ENCODE measurements around the gene SEC23IP.
A peak's percentile ranks its signal among the peaks of the same experiment; 100 is the strongest.
"Not testable (repeated sequence)": the region's sequence is repeated elsewhere in the genome, so short reads cannot be mapped to it uniquely, and the experiment has no call there.

SEC23IP gene

DNA sequence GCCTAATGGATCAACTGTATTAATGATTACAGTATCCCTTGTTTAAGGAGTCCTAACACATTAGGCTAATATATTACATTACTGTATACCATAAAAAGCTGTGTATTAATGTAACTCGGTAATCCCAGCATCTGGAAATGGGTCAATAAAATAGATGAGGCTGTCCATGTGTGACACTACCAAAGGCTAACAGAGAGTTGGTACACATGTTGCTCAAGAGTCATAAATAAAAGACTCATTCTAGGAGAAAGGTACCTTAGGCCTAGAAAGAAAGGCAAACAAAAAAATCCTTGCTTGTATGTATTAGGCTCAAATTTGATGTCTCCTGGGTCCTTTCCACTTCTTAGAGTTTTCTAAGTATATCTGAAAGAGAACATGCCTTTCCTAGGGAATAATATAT is 34.5 kb upstream of the SEC23IP start:
- H3K27ac ChIP-seq: no peak overlapping the region
- TF ChIP-seq, protein P1, sequence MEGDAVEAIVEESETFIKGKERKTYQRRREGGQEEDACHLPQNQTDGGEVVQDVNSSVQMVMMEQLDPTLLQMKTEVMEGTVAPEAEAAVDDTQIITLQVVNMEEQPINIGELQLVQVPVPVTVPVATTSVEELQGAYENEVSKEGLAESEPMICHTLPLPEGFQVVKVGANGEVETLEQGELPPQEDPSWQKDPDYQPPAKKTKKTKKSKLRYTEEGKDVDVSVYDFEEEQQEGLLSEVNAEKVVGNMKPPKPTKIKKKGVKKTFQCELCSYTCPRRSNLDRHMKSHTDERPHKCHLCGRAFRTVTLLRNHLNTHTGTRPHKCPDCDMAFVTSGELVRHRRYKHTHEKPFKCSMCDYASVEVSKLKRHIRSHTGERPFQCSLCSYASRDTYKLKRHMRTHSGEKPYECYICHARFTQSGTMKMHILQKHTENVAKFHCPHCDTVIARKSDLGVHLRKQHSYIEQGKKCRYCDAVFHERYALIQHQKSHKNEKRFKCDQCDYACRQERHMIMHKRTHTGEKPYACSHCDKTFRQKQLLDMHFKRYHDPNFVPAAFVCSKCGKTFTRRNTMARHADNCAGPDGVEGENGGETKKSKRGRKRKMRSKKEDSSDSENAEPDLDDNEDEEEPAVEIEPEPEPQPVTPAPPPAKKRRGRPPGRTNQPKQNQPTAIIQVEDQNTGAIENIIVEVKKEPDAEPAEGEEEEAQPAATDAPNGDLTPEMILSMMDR (conservative IDR thresholded peaks at IDR 0.05): no peak

DNA sequence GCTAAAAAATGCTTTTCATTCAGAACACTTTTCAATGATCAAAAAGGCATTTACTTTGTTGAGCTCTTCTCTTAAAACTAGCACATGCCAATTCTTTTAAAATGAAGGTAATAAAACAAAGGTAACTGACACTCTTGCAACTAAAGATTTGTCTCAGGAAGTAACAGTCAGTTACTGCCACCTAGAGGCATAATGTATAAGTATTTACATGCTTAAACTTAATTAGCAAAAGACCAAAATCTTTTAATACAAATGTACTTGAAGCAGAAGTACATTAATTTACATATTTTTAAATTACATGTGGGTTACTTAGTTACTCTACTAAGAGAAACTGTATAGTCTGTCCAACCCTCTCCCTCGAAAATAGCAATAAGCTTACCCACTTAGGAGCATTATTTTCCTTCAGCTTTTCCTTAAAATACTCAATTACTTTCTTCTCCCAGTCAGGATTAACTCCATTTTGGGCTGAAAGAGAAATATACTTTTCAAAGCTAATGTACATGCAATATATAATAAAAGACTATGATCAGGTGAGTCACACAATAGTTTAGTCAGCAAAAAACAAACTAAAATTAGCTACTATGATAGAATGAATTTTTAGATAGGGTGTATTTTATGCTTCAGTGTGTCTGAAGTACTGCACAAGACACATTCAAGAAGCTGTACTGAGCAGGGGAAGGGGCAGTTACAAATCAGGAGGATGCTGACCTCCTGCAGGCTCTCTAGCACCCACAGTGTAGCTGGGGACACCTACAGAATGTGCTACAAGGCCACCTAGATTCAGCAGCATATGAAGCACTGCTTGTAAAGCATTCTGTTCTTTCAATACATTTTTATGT is 32.9 kb upstream of the SEC23IP start:
- no peak overlapping the region for H3K27ac ChIP-seq
- TF ChIP-seq, protein P1 (conservative IDR thresholded peaks at IDR 0.05): peak; percentile 68

DNA sequence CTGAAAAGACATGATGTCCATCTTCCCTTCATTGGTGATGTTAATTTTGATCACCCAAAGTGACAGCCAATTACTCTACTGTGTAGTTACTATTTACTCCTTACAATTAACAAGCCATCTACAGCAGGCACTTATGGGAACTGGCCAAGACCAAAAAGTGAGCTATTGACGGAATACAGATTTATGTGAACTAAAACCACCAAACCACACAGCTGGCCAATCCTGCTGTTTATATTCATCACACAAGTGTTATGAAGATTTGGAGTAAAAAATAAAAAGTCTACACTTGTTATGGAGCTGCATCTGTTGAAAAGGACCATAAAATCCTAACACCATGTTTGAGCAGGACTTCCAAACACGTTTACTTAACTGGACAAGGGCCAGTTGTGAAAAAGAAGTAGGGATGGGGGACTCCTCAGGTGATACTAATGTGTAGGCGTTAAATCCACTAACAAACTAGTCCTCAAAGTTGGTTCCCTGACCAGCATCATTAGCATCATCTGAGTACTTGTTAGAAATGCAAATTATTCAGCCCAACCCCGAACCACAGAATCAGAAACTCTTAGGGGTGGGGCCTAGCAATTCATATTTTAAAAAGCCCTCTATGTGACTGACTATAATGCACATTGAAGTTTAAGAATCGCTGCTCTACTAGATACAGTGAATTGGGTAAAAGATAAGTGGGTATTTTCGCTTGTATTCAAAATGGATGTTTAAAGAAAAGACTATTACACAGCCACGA is 31.5 kb upstream of the SEC23IP start:
- no peak overlapping the region for H3K27ac ChIP-seq
- TF ChIP-seq, protein P1 (conservative IDR thresholded peaks at IDR 0.05): no peak

DNA sequence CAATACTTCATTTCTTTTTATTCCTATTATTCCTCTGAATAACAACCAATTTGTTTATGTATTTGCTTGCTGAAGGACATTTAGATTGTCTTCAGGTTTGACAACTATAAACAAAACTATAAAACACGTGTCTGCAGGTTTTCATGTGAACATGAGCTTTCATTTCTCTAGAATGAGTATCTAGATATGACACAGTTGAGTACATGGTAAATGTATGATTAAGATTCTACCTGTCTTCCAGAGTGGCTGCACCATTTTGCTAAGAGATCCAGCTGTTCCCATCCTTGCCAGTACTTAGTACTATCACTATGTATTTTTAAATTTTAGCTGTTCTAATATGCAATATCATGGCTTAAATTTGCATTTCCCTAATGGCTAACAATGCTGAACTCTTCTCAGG is 30.0 kb upstream of the SEC23IP start:
- TF ChIP-seq, protein P1 (conservative IDR thresholded peaks at IDR 0.05): no peak

DNA sequence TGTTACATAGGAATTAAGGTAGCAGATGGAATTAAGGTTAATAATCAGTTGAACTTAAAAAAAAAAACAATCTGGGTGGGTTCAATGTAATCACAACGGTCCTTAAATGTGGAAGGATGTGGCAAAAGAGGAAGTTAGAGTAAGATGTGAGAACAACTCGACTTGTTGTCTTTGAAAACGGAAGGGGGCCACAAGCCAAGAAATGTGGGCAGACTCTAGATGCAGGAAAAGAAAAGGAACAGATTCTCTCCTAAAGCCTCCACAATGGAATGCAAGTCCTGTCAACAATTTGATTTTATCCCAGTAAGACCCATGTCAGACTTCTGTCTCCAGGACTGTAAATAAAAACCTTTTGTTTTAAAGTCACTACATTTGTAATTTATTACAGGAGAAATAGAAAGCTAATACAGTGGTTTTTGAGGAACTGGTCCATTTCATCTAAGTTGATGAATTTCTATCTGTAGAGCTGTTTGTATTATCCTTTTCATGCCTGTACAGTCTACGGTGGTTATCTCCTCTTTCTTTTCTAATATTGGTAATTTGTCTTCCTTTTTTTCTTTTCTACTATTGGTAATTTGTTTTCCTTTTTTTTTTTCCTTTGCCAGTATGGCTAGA is 28.5 kb upstream of the SEC23IP start:
- no peak overlapping the region for H3K27ac ChIP-seq
- TF ChIP-seq, protein P1 (conservative IDR thresholded peaks at IDR 0.05): no peak

More for the DNA sequence above, 30.0 kb upstream of the SEC23IP start:
- H3K27ac ChIP-seq: no peak overlapping the region

DNA sequence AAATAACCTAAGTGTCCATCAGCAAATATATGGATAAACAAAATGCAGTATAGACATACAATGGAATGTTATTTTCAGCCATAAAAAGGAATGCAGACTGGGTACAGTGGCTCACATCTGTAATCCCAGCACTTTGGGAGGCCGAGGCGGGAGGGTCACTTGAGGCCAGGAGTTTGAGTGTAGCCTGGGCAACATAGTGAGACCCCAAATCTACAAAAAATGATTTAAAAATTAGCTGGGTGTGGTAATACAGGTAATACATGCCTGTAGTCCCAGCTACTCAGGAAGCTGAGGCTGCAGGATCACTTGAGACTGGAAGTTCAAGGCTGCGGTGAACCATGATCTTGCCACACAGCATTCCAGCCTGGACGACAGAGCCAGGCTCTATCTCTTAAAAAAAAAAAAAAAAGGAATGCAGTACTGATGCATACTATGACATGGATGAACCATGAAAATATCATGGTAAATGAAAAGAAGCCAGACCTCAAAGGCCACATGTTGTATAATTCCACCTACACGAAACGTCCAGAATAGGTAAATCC is 26.8 kb upstream of the SEC23IP start:
- TF ChIP-seq, protein P1 (conservative IDR thresholded peaks at IDR 0.05): no peak
- no peak overlapping the region for H3K27ac ChIP-seq

DNA sequence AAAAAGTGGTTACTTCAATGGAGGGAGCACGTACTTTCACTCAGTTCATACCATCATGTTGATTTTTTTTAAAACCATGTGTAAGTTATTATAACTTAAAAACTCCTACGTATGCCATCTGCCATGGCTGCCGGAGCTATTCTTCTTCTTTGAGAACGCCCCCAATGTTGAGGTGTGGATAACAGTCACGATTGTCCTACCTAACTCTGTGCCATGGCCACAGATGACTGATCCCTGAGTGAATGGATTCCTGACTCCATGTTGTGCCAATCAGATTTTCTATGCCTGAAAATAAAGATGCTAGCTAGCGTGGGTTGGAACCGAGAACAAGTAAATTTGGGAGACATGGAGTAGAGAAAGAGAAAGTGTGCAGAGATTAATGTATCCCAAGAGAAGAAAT is 25.2 kb upstream of the SEC23IP start:
- TF ChIP-seq, protein P1 (conservative IDR thresholded peaks at IDR 0.05): no peak
- H3K27ac ChIP-seq: no peak overlapping the region

DNA sequence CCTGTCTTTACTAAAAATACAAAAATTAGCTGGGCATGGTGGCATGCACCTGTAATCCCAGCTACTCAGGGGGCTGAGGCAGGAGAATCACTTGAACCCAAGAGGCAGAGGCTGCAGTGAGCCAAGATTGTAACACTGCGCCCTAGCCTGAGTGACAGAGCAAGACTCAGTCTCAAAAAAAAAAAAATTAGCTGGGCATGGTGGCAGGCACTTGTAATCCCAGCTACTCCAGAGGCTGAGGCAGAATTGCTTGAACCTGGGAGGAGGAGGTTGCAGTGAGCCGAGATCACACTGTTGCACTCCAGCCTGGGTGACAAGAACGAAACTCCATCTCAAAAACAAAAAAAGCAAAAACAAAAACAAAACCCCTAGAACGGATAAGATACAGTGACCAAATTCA is 23.1 kb upstream of the SEC23IP start:
- not testable (repeated sequence) for H3K27ac ChIP-seq
